GM21737 (cell line): ENCODE measurements around the gene ANHX.

ENCODE experiments used
- ATAC-seq: cut with Tn5 transposase; IDR thresholded peaks from one replicate; pipeline ENCODE4 v1.9.1; 2021; ENCODE audit warnings: mild to moderate bottlenecking, moderate library complexity; ENCODE audit not compliant: unreplicated experiment

Gene ANHX

GRCh38 chr12:133203344-133204263 lies 32.1 kb downstream of the ANHX start:
- no peak for ATAC-seq

- no peak for ATAC-seq
Observed at GRCh38 chr12:133202493-133203343, 33.0 kb downstream of the ANHX start.

GRCh38 chr12:133201888-133202287 lies 33.8 kb downstream of the ANHX start:
- no peak for ATAC-seq

GRCh38 chr12:133192847-133193246 lies 42.8 kb downstream of the ANHX start:
- no peak for ATAC-seq

- ATAC-seq: no peak
Observed at GRCh38 chr12:133190176-133190575, 45.5 kb downstream of the ANHX start.

GRCh38 chr12:133181238-133181959 lies 54.3 kb downstream of the ANHX start, which contains the start of gene ZNF268:
TSS of gene ZNF268 (plus strand) at chr12:133181495. CDS start at chr12:133181998, 503 bp downstream.
- peak; percentile 85 for ATAC-seq

- no peak for ATAC-seq
Observed at GRCh38 chr12:133180669-133181068, 55.0 kb downstream of the ANHX start.

- no peak for ATAC-seq
Observed at GRCh38 chr12:133174901-133175300, 60.8 kb downstream of the ANHX start.

GRCh38 chr12:133172491-133172890 lies 63.2 kb downstream of the ANHX start:
- ATAC-seq: no peak
